Neural progenitor cell (in vitro differentiated cells): ENCODE data around the gene GIMAP4. TPM values are rescaled to one million over a fixed set of nuclear protein-coding genes. Genes with fewer than 3 reads are reported as not detected.
"Not testable (repeated sequence)": the region's sequence is repeated elsewhere in the genome, so short reads cannot be mapped to it uniquely, and the experiment has no call there.

ENCODE experiments used
- DNase-seq: peaks from one replicate; pipeline ENCODE4 v3.0.0-alpha.2; 2016; ENCODE audit warnings: low spot score
- H2AFZ ChIP-seq: fragments of 200-600 bp; sonication (generic); replicated peaks from 2 replicates; pipeline ENCODE4 v1.6.1; 2016; ENCODE audit warnings: antibody characterized with exemption
- H3F3A ChIP-seq: fragments of 200-600 bp; sonication (generic); 2 replicates; pipeline ENCODE4 v1.6.1; 2016; ENCODE audit warnings: antibody characterized with exemption, low read depth
- H3K27ac ChIP-seq: fragments of 200-600 bp; sonication (generic); 2 replicates; pipeline ENCODE4 v1.5.1; 2016; ENCODE audit warnings: mild to moderate bottlenecking
- H3K27me3 ChIP-seq: fragments of 200-600 bp; sonication (generic); 2 replicates; pipeline ENCODE4 v1.6.1; 2016; ENCODE audit warnings: mild to moderate bottlenecking, moderate library complexity
- H3K36me3 ChIP-seq: fragments of 200-600 bp; sonication (generic); 2 replicates; pipeline ENCODE4 v1.5.1; 2016
- H3K4me1 ChIP-seq: fragments of 200-600 bp; sonication (generic); 2 replicates; pipeline ENCODE4 v1.6.1; 2016; ENCODE audit warnings: mixed run types
- H3K4me2 ChIP-seq: fragments of 200-600 bp; sonication (generic); 2 replicates; pipeline ENCODE4 v1.6.1; 2016
- H3K4me3 ChIP-seq: fragments of 200-600 bp; sonication (generic); 2 replicates; pipeline ENCODE4 v1.5.1; 2016
- H3K79me2 ChIP-seq: fragments of 200-600 bp; sonication (generic); 2 replicates; pipeline ENCODE4 v1.6.1; 2016; ENCODE audit warnings: low read depth
- H3K9ac ChIP-seq: fragments of 200-600 bp; sonication (generic); 2 replicates; pipeline ENCODE4 v1.6.1; 2016
- H3K9me3 ChIP-seq: fragments of 200-600 bp; sonication (generic); 2 replicates; pipeline ENCODE4 v1.5.1; 2016; ENCODE audit warnings: low read depth
- H4K20me1 ChIP-seq: fragments of 200-600 bp; sonication (generic); 2 replicates; pipeline ENCODE4 v1.6.1; 2016; ENCODE audit warnings: low read depth
- H3K27ac Mint-ChIP-seq: 3 replicates; pipeline ENCODE4 v1.8.0; 2021; ENCODE audit warnings: mixed read lengths
- H3K27me3 Mint-ChIP-seq: 2 replicates; pipeline ENCODE4 v1.8.0; 2022; ENCODE audit warnings: low read depth, mild to moderate bottlenecking, inconsistent platforms, moderate library complexity, mixed read lengths; ENCODE audit not compliant: insufficient read depth
- H3K36me3 Mint-ChIP-seq: 3 replicates; pipeline ENCODE4 v1.8.0; 2021; ENCODE audit warnings: mixed read lengths
- H3K4me1 Mint-ChIP-seq: 3 replicates; pipeline ENCODE4 v1.8.0; 2021; ENCODE audit warnings: mixed read lengths
- H3K4me3 Mint-ChIP-seq: 3 replicates; pipeline ENCODE4 v1.8.0; 2021; ENCODE audit warnings: mild to moderate bottlenecking, moderate library complexity, mixed read lengths
- H3K9me3 Mint-ChIP-seq: 3 replicates; pipeline ENCODE4 v1.8.0; 2020; ENCODE audit warnings: mixed read lengths
- CTCF ChIP-seq: fragments of 200-600 bp; sonication (generic); IDR thresholded peaks from 2 replicates; pipeline ENCODE4 v1.5.1; 2017; ENCODE audit warnings: antibody characterized with exemption, mild to moderate bottlenecking
- EZH2 ChIP-seq: fragments of 200-600 bp; sonication (generic); IDR thresholded peaks from 2 replicates; pipeline ENCODE4 v1.6.1; 2017; ENCODE audit warnings: antibody characterized with exemption, mild to moderate bottlenecking, moderate library complexity
- EZH2phosphoT487 ChIP-seq: fragments of 200-600 bp; sonication (generic); IDR thresholded peaks from 2 replicates; pipeline ENCODE4 v1.6.1; 2017; ENCODE audit warnings: antibody characterized with exemption
- total RNA-seq: library from RNA; depleted of rRNA; stranded (reverse); fragments of >200 nt; gene quantifications from 2 replicates; pipeline ENCODE4 v1.2.3, GENCODE V29; 2015; ENCODE audit warnings: low replicate concordance

The GIMAP4 gene
- total RNA-seq, 1 donor from 2014 or later: not detected

GRCh38 chr7:150586785-150587152 lies 19.6 kb downstream of the GIMAP4 start:
- Histone ChIP-seq H3F3A (no peaks in the 10 kb centered on the region), H2AFZ (no peak overlapping the region), H3K27me3 (peaks cover 3% of the 10 kb centered on the region), H3K36me3 (no peaks in the 10 kb centered on the region), H3K9me3 (no peaks in the 10 kb centered on the region), H3K4me2 (no peak overlapping the region), H4K20me1 (no peaks in the 10 kb centered on the region), H3K9ac (no peak overlapping the region), H3K4me1 (no peaks in the 10 kb centered on the region), H3K79me2 (no peaks in the 10 kb centered on the region), H3K27ac (no peak overlapping the region), H3K4me3 (no peak overlapping the region)
- peaks cover 5% of the 10 kb centered on the region for H3K27me3 Mint-ChIP-seq
- no peaks in the 10 kb centered on the region for H3K4me1 Mint-ChIP-seq
- H3K36me3 Mint-ChIP-seq: no peaks in the 10 kb centered on the region
- DNase-seq: no peak
- H3K9me3 Mint-ChIP-seq: peaks cover 8% of the 10 kb centered on the region
- H3K4me3 Mint-ChIP-seq: no peak overlapping the region
- TF ChIP-seq EZH2phosphoT487: no peak
- TF ChIP-seq CTCF: no peak
- TF ChIP-seq EZH2: no peak
- H3K27ac Mint-ChIP-seq: no peak overlapping the region

GRCh38 chr7:150587551-150587950 lies 20.4 kb downstream of the GIMAP4 start:
- Histone ChIP-seq H3K9me3 (no peaks in the 10 kb centered on the region), H2AFZ (no peak overlapping the region), H3K79me2 (no peaks in the 10 kb centered on the region), H4K20me1 (no peaks in the 10 kb centered on the region), H3K27ac (no peak overlapping the region), H3K27me3 (peaks cover 3% of the 10 kb centered on the region), H3K4me3 (no peak overlapping the region), H3K4me1 (no peaks in the 10 kb centered on the region), H3F3A (no peaks in the 10 kb centered on the region), H3K4me2 (no peak overlapping the region), H3K9ac (no peak overlapping the region), H3K36me3 (no peaks in the 10 kb centered on the region)
- Mint-ChIP-seq H3K27ac (no peak overlapping the region), H3K36me3 (no peaks in the 10 kb centered on the region), H3K27me3 (peaks cover under 1% of the 10 kb centered on the region), H3K4me3 (no peak overlapping the region), H3K9me3 (peaks cover 16% of the 10 kb centered on the region), H3K4me1 (no peaks in the 10 kb centered on the region)
- TF ChIP-seq CTCF: no peak
- no peak for TF ChIP-seq EZH2
- no peak for TF ChIP-seq EZH2phosphoT487
- no peak for DNase-seq

- Histone ChIP-seq H3K4me2 (no peak overlapping the region), H3K36me3 (no peaks in the 10 kb centered on the region), H3K4me3 (no peak overlapping the region), H3K9me3 (no peaks in the 10 kb centered on the region), H3K4me1 (no peaks in the 10 kb centered on the region), H3F3A (no peaks in the 10 kb centered on the region), H3K79me2 (no peaks in the 10 kb centered on the region), H3K27ac (no peak overlapping the region), H2AFZ (no peak overlapping the region), H3K27me3 (peaks cover 3% of the 10 kb centered on the region), H4K20me1 (no peaks in the 10 kb centered on the region), H3K9ac (no peak overlapping the region)
- H3K4me1 Mint-ChIP-seq: peaks cover 4% of the 10 kb centered on the region
- no peak for DNase-seq
- no peaks in the 10 kb centered on the region for H3K36me3 Mint-ChIP-seq
- TF ChIP-seq EZH2 (no peak), EZH2phosphoT487 (no peak), CTCF (no peak)
- peaks cover 39% of the 10 kb centered on the region for H3K9me3 Mint-ChIP-seq
- peaks cover 11% of the 10 kb centered on the region for H3K27me3 Mint-ChIP-seq
- no peak overlapping the region for H3K27ac Mint-ChIP-seq
- H3K4me3 Mint-ChIP-seq: no peak overlapping the region
Observed at GRCh38 chr7:150594805-150595204, 27.6 kb downstream of the GIMAP4 start.

- Mint-ChIP-seq H3K27me3 (peaks cover 11% of the 10 kb centered on the region), H3K9me3 (peaks cover 43% of the 10 kb centered on the region), H3K27ac (no peak overlapping the region), H3K36me3 (no peaks in the 10 kb centered on the region), H3K4me3 (no peak overlapping the region), H3K4me1 (peaks cover 4% of the 10 kb centered on the region)
- Histone ChIP-seq H3K27me3 (peaks cover 3% of the 10 kb centered on the region), H2AFZ (no peak overlapping the region), H3K79me2 (no peaks in the 10 kb centered on the region), H3K4me3 (no peak overlapping the region), H3K4me2 (no peak overlapping the region), H3K27ac (no peak overlapping the region), H3K9ac (no peak overlapping the region), H3K9me3 (no peaks in the 10 kb centered on the region), H3K4me1 (no peaks in the 10 kb centered on the region), H4K20me1 (no peaks in the 10 kb centered on the region), H3F3A (no peaks in the 10 kb centered on the region), H3K36me3 (no peaks in the 10 kb centered on the region)
- no peak for DNase-seq
- TF ChIP-seq EZH2phosphoT487 (no peak), CTCF (no peak), EZH2 (no peak)
Observed at GRCh38 chr7:150595361-150595760, 28.2 kb downstream of the GIMAP4 start.

GRCh38 chr7:150603600-150603999 lies 36.4 kb downstream of the GIMAP4 start:
- not testable (repeated sequence) for H3K27me3 ChIP-seq, H3K4me3 ChIP-seq, H3K27ac Mint-ChIP-seq, H3K4me1 Mint-ChIP-seq, H3K4me2 ChIP-seq, DNase-seq, H4K20me1 ChIP-seq, H3F3A ChIP-seq, H3K9ac ChIP-seq, H3K9me3 ChIP-seq, H3K36me3 ChIP-seq, H3K4me3 Mint-ChIP-seq, H3K4me1 ChIP-seq, H3K79me2 ChIP-seq, H2AFZ ChIP-seq, H3K36me3 Mint-ChIP-seq, H3K27ac ChIP-seq, H3K27me3 Mint-ChIP-seq
- peaks cover 26% of the 10 kb centered on the region for H3K9me3 Mint-ChIP-seq
